Muscle of back (tissue), 13 donors: ENCODE data around the gene KRT4. TPM values are rescaled to one million over a fixed set of nuclear protein-coding genes. Genes with fewer than 3 reads are reported as not detected.
"Not testable (repeated sequence)": the region's sequence is repeated elsewhere in the genome, so short reads cannot be mapped to it uniquely, and the experiment has no call there.

Experiments
- DNase-seq, 3 donors: peaks; one replicate each; pipeline versions ENCODE4 v3.0.0 to v3.0.0-alpha.2; 2013
- long read RNA-seq, 9 donors: transcript quantifications; one replicate each; lab custom pipeline, GENCODE V29; 2026
- polyA plus RNA-seq, 10 donors: library from polyadenylated mRNA; unstranded; fragments of 120-200 nt; gene quantifications; one replicate each; pipeline ENCODE4 v1.2.1, GENCODE V29; 2013; ENCODE audit not compliant: insufficient read length in 10 of 10

Gene KRT4
- 100 to 1,000 TPM in 1 of 10 donors, 1 to 10 TPM in 1, under 1 TPM in 4, not detected in 4; 0.11 to 126 (median 0.64) TPM for polyA plus RNA-seq
- long read RNA-seq, donor 1: 0 reads
- long read RNA-seq, donor 2: 0 reads
- long read RNA-seq, donor 3: 0 reads
- long read RNA-seq, donor 4: 0 reads
- long read RNA-seq, donor 5: 0 reads
- long read RNA-seq, donor 6: 0 reads
- long read RNA-seq, donor 7: 0 reads
- long read RNA-seq, donor 8, transcript KRT4-204 (9 exons, 2,576 nt): major isoform, 8 of 9 reads
- long read RNA-seq, donor 8, partial matches to known transcripts: 0 of 9 reads
- long read RNA-seq, donor 8, other reads (novel, unspliced or antisense): 0 of 9 reads
- long read RNA-seq, donor 9: 0 reads

DNA sequence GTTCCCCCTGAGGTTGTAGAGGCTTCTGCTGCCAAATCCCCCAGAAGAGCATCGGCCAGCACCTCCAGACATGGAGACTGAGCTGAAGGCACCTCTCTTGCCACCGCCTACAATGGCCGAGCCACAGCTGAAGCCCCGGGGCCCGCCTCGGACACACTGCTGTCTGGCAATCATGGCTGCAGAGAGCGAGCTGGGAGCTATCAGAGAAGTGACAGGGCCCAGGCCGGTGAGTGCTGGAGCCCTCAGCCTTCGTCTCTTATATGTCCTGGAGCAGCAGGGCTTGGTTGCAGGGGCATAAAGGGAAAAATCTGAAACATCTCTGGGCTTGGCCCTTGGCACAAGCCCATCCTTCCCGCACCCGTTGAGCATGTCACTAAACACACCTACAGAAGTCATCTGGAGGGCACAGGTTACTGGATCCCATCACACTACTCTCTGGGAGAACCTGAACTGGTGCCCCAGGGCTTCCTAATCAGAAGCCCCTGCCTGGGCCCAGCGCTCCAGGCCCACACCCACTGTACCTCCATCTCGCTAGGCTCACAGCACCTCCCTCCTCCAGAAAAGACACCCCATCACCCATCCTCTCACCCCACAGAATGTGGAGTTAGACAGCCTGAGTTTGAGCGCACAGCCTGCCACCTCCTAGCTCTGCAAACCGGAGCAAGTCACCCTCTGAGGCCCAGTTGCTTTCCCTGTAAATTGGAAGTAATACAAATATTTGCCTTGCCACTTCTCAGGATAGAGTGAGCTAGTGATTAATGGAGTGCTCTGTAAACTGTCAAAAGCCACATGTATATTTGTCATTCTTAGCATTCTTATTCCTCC, at the start of gene KRT4:
Gene KRT4 (minus strand): TSS at position 232 of the 825 bp plus-strand sequence. CDS start 58 bp downstream, at position 174.
- DNase-seq: no peak

DNA sequence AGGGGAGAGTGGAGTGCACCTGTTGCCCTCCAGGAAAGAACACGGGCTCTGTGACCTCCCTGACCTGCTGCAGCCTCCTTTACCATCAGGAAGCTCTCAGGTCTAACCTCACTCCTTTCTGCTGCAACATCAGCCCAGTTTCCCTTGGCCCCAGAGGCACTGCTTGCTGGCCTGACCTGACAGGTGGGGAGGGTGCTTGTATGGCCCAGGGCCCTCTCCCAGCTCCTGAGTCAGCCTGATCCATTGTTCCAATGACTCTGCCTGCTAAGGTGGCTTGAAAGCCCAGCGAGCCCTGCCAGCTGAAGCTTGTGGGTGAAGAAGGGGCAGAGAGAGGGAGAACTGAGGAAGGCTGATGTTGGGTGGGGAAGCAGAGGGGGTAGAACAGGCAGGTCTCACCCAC, 48.1 kb upstream of the KRT4 start:
- no peak for DNase-seq

DNA sequence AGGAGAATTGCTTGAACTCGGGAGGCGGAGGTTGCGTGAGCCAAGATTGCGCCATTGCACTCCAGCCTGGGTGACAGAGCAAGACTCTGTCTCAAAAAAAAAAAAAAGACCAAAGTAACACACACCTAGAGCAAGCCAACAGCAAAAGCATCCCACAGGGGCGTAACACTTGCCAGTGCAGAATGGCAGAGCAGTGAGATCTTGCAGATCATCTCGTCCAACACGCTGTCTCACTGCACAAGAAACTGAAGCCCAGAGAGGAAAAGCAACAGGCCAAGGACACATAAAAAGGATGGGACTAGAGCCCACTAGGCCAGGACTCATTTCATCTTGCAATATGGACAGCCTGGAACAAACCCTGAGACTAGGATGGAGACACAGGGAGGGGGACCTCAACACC, 47.6 kb upstream of the KRT4 start:
- DNase-seq: no peak

DNA sequence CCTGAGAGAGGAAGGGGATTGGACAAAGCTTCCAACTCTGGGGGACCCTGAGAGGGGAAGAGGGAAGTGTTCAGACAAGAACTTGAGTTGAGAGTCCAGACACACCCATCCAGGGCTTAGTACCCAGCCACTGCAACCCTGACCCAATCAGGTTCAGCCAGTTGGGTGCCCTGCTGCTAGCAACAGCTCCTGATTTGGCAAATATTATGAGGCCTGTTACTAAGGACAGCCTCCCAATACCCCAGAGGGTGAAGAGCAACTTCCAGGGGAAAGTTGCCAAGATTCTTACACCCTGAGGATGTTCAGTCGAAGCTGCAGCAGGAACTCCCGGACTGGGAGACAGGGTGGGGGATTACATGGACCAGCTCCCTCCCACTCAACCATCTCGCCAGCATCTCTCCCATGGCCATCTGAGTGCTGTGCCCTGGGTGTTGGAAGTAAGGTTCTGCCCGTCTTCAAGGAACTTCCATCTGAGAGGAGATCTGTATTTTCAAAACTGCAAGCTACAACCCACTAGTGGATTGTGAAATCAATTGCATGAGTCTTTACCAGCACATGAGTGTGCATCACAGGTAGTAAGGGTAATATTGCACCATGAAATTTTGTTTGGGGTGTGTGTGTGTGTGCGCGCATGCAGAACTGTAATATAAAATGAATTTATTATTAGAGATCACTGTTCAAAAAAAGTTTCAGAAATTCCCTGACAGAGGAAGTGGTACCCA, 46.3 kb upstream of the KRT4 start:
- DNase-seq: no peak

DNA sequence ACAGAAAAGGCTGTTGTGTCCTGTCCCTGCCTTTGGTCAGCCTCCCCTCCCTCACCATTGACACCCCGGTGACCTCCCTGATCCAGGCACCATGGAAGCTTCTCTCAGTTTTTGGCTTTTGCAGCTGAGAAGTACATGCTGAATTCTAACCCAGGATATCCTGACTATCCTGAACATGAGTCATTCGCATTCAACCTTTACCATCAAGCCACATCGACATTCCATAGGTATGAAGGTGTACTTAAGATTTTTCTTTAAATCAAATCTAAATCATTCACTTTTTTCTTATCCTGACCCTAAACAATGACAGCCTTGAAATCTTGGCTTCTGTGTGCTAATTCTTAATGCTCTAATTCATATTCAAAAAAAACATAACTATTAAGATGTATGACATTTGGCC, 43.6 kb upstream of the KRT4 start:
- DNase-seq: no peak

DNA sequence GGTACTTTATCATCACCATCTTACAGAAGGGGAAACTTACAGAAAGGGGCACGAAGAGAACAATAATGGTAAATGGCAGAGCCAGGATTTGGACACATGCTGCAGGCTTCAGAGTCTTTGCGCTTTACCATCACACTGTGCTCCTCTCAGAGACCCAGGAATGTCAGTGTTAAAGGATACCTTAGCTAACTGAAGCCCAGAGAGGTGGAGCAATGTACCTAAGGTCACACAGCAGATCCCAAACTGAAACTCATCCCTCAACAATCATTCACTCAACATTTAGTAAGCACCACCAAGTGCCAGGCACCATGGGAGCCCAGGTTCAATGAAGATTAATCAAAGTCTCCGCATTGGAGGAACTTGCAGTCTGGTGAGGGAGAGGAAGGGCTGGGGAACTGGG, 42.9 kb upstream of the KRT4 start:
- DNase-seq: no peak

DNA sequence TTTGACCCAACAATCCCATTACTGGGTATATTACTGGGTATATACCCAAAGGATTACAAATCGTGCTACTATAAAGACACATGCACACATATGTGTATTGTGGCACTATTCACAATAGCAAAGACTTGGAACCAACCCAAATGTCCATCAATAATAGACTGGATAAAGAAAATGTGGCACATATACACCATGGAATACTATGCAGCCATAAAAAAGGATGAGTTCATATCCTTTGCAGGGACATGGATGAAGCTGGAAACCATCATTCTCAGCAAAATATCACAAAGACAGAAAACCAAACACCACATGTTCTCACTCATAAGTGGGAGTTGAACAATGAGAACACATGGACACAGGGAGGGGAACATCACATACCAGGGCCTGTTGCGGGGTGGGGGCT, 42.2 kb upstream of the KRT4 start:
- DNase-seq: not testable (repeated sequence)

DNA sequence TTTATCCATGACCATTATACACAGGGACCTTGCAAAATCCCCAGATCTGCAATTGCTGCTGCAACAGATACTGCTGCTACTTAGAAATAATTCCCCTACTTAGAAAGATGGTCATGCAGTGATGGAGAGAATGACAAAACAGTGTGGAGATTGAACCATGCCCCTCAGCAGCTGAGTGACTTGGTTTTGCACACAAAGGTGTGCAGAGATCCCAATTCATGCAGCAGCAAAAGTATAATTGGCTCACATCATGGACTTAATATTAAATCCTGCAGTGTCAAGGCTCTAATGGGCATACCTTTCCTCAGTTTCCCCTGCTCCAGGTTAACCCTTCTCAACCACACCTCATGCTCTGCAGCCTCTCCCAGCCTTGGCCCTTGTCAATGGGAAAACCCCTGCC, 37.9 kb upstream of the KRT4 start:
- DNase-seq: no peak

DNA sequence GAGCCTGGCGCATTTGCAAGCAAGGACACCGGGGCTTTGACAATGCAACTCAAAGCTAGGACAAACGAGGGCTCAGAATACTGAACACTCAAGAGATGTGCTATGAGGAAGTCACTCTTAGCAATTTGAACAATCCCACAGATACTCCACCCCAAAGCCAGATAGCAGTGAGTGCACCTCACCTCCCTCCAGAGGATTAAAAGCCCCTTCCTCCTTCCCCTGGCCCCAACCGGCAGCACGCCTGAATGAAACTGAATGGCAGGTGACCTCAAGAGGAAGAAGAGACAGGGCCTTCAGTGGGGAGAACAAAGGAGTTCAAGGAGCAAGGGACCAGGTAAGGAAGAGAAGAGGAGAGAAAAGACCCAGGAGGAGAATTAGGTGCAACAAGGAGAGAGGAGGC, 36.8 kb upstream of the KRT4 start:
- DNase-seq: no peak

DNA sequence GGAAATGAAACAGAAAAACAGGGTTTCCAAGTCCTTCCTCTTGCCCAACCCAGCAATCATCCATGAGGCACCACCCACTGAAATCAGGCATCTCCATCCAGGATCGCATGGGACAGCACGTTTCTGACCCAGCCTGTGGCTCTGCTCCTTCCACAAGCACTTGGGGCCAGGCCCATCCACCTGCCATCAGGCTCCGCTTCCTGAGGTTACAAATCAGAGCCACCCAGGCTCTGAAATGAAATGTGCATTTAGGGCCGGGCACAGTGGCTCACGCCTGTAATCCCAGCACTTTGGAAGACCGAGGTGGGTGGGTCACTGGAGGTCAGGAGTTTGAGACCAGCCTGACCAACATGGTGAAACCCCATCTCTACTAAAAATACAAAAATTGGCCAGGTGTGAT, 35.6 kb upstream of the KRT4 start:
- DNase-seq: no peak

DNA sequence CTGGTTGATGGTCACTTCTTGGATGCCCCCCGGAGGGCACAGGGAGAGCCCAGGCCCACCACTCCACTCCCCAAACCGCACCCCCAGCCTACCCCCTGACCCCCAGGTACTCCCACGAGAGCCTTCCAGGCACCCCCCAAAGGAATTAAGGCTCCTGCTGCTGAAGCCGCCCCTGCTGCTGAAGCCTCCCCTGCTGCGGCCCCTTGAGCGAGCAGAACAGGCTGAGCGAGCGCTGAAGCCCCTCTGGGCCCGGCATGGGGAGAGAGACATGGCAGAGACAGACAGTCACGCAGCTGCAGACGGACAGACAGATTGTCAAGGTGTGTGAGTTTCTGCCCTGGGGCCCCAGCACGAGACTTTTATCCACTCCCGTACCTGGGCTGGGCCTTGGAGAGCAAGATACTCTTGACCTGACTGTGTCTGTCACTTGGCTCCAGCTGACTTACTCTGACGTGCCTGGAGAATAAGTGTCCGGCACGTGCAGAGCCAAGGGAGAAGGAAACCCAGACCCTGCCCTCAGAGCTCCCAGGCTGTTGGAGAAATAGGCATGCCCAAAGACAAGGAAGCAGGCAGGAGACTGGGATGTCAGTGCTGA, 34.8 kb upstream of the KRT4 start, which contains the start of gene KRT78:
Gene KRT78 (minus strand): TSS at position 334 of the 595 bp plus-strand sequence. CDS start 64 bp downstream, at position 270.
- no peak for DNase-seq

DNA sequence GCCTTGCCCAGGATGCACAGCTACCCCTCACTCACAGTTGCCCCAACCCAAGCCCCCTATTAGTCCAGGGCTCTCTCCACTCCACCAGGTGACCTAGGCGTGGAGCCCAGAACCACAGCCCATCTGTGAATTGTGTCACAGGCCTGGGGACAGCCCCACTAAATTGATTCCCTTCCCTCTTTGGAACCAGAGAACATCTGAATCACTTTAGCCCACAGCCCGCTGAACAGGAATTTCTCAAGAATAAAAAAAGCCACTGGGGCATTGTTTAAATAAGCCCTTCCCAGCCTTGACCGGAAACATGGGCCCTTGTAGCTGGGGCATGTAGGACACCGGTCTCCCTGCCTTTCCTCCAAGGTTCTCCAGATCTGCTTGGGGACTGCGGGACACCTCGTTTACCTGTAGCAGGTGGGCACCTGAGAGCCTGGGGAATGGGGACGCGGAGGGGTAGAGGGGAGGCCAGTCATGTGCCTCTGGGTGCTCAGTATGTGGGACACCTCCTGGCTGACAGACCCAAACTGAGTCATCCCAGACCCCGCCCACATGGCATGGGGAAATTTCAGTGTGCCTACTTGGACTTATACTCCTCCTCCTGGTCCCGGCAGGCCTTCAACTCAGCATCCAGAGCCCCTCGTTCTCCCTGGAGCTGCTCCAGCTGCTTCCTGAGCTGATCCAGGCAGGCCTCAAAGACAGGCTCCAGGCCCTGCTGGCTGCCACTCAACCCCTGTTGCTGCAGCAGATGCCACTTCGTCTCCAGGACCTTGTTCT, 33.6 kb upstream of the KRT4 start:
- no peak for DNase-seq

DNA sequence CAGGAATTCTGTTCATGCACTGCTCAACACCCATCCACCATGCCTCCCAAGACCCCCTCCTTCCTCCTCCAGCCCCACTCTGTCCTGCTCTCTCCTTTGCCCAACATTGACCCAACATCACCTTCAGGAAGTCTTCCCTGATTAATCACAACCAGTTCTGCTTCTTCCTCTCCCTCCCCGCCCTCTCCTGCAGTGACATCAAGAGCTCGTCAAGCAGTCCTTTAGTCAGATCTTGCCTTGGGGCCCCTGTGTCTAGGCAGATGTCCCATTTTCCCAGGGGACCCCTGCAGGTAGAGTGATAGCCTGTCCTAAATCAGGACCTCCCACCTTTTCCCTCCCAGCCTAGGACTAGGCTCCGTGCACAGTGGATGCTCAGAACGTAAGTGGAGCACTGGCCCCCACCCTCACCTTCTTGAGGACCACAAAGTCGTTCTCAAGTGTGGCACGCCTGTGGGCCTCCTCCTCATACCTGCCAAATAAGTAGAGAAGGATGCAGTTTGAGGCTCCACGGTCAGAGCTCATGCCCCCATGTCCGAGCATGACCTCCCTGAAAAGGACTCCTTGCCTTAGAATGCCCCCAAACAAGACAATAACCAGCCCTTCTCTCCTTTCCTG, 32.5 kb upstream of the KRT4 start:
- DNase-seq: no peak

DNA sequence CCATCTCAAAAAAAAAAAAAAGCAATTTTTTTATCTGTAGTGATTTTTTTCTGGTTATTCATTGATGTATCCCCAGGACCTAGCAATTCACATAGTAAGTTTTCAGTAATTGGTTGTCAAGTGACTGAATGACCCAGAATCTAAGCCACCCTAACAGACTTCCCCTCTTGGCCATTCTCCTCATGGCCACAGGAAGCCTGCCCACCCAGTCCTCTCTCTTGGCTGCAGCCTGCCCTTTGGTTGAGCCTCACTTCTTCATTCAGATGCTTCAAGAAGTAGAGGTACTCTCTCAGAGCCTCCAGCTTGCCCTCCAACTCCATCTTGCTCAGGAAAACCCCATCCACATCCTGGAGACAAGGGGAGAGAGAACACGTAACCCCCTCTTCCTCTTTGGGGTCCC, 32.0 kb upstream of the KRT4 start:
- no peak for DNase-seq

DNA sequence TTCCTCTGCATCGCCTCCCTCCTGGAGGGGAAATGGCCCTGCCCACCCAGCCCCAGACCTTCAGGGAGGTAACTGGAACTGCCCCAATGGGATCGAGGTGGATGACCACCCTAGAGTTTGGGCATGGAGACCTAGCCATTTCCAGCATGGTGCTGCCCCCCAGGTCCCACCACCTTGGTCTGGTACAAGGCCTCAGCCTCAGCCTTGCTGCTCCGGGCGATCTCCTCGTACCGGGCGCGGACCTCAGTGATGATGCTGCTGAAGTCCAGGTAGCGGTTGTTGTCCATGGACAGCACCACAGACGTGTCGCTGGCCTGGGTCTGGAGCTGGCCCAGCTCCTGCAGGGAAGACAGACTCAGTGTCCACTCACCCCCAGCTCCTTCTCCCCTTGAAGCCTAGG, 30.5 kb upstream of the KRT4 start:
- no peak for DNase-seq

DNA sequence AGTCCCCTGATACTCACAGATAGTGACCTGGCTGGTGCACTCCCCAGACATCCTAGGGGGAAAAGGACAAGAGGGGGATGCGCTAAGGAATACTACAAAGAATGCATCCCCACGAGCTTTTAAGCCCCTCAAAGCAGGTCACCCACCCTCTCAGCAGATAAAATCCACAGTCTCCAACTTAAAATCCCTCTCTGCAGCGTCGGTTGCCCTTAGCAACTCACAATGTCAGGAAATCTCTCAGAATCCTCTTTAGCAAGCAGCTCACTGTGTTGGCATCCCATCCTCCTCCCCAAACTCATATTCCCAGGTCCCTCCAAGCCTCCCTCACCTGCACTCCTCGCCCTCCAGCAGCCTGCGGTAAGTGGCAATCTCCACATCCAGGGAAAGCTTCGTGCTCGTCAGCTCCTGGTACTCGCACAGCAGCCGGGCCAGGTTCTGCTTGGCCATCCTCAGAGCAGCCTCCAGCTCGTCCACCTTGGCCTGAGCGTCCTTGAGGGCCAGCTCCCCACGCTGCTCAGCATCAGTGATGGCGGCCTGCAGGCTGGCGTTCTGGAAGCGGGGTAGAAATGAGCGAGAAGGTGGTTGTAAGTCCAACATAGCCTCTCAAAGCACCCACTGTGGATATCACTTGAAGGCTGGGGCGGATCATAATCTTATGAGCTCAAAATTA, 25.7 kb upstream of the KRT4 start:
- DNase-seq: no peak

DNA sequence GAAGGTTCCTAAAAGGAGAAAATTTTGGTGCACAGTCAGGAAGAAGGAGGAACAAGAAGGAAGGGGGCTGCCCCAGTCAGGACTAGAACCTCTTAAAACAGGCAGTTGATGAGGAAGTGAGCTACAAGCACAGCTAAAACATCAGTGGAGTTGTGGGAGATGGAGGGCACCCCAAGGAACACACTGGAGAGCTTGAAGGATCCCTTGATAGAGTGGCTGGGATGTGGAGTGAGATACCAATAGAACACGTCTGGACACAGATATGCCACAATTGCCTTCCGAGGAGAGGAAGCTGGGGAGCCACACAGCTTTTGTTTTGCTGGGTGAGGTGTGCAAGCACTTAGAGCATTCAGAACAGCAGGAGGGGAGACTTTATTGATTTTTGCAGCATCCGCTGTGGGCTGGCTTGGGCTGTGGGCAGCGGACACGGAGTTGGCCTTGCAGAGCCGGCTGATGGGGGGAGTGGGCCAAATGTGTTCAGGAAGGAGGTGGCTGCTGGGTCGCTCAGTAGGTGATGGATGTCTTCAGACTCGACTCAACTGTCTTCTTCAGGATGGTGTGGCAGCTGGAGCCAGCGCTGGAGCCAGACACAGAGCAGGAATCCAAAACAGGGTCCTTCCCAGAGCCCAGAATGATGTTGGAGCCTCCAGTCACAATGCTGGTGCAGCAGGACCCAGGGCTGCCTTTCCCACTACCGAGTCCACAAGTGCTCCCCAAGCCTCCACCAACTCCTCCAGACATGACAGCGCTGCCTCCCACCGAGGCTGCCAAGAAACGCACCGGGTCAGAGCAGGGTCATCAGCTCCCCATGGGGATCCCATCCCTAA, 24.9 kb upstream of the KRT4 start:
- DNase-seq: no peak

DNA sequence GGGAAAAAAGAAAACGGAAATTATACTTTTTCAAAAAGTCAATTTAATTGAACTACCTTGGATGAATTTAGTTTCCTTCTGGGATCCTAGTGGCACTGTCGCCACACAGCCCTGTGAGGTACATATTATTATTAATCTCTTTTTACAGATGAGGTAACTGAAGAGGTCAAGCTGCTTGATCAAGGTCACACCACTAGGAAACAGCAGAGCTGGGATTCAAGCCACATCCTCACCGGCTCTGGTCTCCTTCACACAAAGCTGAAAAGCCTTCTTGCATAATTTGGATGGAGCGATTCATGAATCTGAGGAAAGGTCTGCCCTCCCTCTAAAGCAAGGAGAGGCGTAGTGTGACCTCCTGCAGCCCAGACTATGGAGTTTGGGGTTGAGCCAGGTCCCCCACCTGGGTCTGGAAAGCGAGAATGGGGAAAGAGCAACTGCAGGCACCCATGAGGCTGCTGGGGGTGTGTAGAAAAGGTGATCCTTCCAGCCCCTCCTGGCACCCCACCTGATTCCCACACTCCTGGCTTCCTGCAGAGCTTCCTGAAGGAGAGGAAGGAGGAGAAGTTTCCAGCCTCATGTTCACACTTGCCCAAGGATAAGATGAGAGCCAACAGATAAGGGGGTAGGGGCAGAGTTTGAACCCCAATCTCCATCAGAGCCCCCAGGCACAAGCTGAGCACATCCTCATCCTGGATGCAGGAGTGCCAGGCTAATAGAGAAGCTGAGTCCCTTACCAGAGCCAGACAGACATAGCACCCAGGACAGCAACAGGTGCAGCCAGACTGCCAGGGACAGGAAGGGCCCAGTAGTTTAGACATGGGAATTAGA, 24.1 kb upstream of the KRT4 start:
- no peak for DNase-seq
